ENCODE data around the gene DLK2. TPM values are rescaled to one million over a fixed set of nuclear protein-coding genes. Genes with fewer than 3 reads are reported as not detected.

The DLK2 gene
- total and polyA plus RNA-seq, 4 experiments from 2014 or later, result 0.33 to 1.4 (median 0.87) TPM

GRCh38 chr6:43493833-43494232 is 38.5 kb upstream of the DLK2 start:
- Histone ChIP-seq H3K4me3 (ENCODE audit: low read length in 2 of 2) (no peak overlapping the region), H3K9me3 (ENCODE audit: control insufficient read depth in 1 of 2, low read length in 2 of 2) (no peaks in the 10 kb centered on the region), H3K36me3 (ENCODE audit: insufficient read depth, low read length) (peaks cover 8% of the 10 kb centered on the region), H3K27ac (ENCODE audit: low read depth, low read length) (peak overlapping the region; percentile 8), H3K4me1 (ENCODE audit: insufficient read depth, low read length) (peaks cover 33% of the 10 kb centered on the region), H3K27me3 (ENCODE audit: insufficient read depth, low read length) (no peaks in the 10 kb centered on the region)
- H3K27me3 Mint-ChIP-seq, result no peaks in the 10 kb centered on the region
- H3K27ac Mint-ChIP-seq, result peak overlapping the region in 5 of 7 donors; percentile 41 to 92 (median 77)
- intact Hi-C loops (cut with micrococcal nuclease), result no loop called here
- peak overlapping the region in 2 of 8 donors; percentile 41 to 43 for H3K4me3 Mint-ChIP-seq
- peaks cover 4 to 21% of the 10 kb centered on the region in 2 donors for H3K36me3 Mint-ChIP-seq
- ChIA-PET CTCF (ENCODE audit: partially characterized antibody) (interaction anchor here (0.5 to 9.1 kb wide), 7 partner anchors 11 to 231 kb away, joined by 3 to 108 read pairs (median 6); partner anchors contain the start of gene DLK2), POLR2A (ENCODE audit: partially characterized antibody) (interaction anchor here (1.3 to 4.7 kb wide), 4 partner anchors 16 to 38 kb away, joined by 3 to 33 read pairs (median 11); partner anchors contain the start of genes DLK2, LRRC73, POLR1C and TJAP1)
- DNase-seq, result no peak
- peaks cover 25 to 41% (median 31%) of the 10 kb centered on the region in 4 donors for H3K4me1 Mint-ChIP-seq
- peaks cover 0 to 2% (median 0%) of the 10 kb centered on the region in 8 donors for H3K9me3 Mint-ChIP-seq

- Mint-ChIP-seq H3K27ac (peak overlapping the region; percentile 11 to 83 (median 32)), H3K9me3 (peaks cover 0 to 2% (median 0%) of the 10 kb centered on the region in 8 donors), H3K4me3 (no peak overlapping the region), H3K27me3 (no peaks in the 10 kb centered on the region), H3K4me1 (peaks cover 25 to 42% (median 31%) of the 10 kb centered on the region in 4 donors), H3K36me3 (peaks cover 4 to 16% of the 10 kb centered on the region in 2 donors)
- peaks cover 2% of the 10 kb centered on the region for H3K36me3 ChIP-seq (ENCODE audit: insufficient read depth, low read length)
- no peak overlapping the region for H3K4me3 ChIP-seq (ENCODE audit: low read length in 2 of 2)
- CTCF ChIA-PET (ENCODE audit: partially characterized antibody), result interaction anchor here (2.4 to 9.1 kb wide), 3 partner anchors 11 to 132 kb away, joined by 7 to 108 read pairs (median 30); partner anchors contain the start of gene DLK2
- intact Hi-C loops (cut with micrococcal nuclease), result no loop called here
- no peaks in the 10 kb centered on the region for H3K9me3 ChIP-seq (ENCODE audit: control insufficient read depth in 1 of 2, low read length in 2 of 2)
- POLR2A ChIA-PET (ENCODE audit: partially characterized antibody), result interaction anchor here (1.1 to 4.7 kb wide), 3 partner anchors 15 to 38 kb away, joined by 4 to 33 read pairs (median 15); partner anchors contain the start of genes DLK2, LRRC73 and TJAP1
- peaks cover 33% of the 10 kb centered on the region for H3K4me1 ChIP-seq (ENCODE audit: insufficient read depth, low read length)
- no peak overlapping the region for H3K27ac ChIP-seq (ENCODE audit: low read depth, low read length)
- no peak for DNase-seq
- no peaks in the 10 kb centered on the region for H3K27me3 ChIP-seq (ENCODE audit: insufficient read depth, low read length)
Measured at GRCh38 chr6:43493230-43493629, 37.9 kb upstream of the DLK2 start.

GRCh38 chr6:43492673-43493072 is 37.3 kb upstream of the DLK2 start:
- ChIA-PET POLR2A (ENCODE audit: partially characterized antibody) (interaction anchor here (1.1 to 4.7 kb wide), 4 partner anchors 15 to 38 kb away, joined by 4 to 33 read pairs (median 10); partner anchors contain the start of genes DLK2, LRRC73 and TJAP1), CTCF (ENCODE audit: partially characterized antibody) (interaction anchor here (5.0 to 9.1 kb wide), 2 partner anchors 12 to 37 kb away, joined by 30 to 108 read pairs; partner anchors contain the start of gene DLK2)
- peak overlapping the region in 6 of 7 donors; percentile 19 to 60 (median 58) for H3K27ac Mint-ChIP-seq
- no peak overlapping the region for H3K27ac ChIP-seq (ENCODE audit: low read depth, low read length)
- H3K36me3 ChIP-seq (ENCODE audit: insufficient read depth, low read length), result no peaks in the 10 kb centered on the region
- peaks cover 33% of the 10 kb centered on the region for H3K4me1 ChIP-seq (ENCODE audit: insufficient read depth, low read length)
- H3K27me3 Mint-ChIP-seq, result no peaks in the 10 kb centered on the region
- H3K27me3 ChIP-seq (ENCODE audit: insufficient read depth, low read length), result no peaks in the 10 kb centered on the region
- peaks cover 0 to 2% (median 0%) of the 10 kb centered on the region in 8 donors for H3K9me3 Mint-ChIP-seq
- H3K9me3 ChIP-seq (ENCODE audit: control insufficient read depth in 1 of 2, low read length in 2 of 2), result no peaks in the 10 kb centered on the region
- peak overlapping the region in 1 of 8 donors; percentile 50 for H3K4me3 Mint-ChIP-seq
- DNase-seq, result no peak
- peaks cover 25 to 42% (median 31%) of the 10 kb centered on the region in 4 donors for H3K4me1 Mint-ChIP-seq
- no peak overlapping the region for H3K4me3 ChIP-seq (ENCODE audit: low read length in 2 of 2)
- intact Hi-C loops (cut with micrococcal nuclease), result no loop called here
- H3K36me3 Mint-ChIP-seq, result peaks cover 4 to 16% of the 10 kb centered on the region in 2 donors

DNA sequence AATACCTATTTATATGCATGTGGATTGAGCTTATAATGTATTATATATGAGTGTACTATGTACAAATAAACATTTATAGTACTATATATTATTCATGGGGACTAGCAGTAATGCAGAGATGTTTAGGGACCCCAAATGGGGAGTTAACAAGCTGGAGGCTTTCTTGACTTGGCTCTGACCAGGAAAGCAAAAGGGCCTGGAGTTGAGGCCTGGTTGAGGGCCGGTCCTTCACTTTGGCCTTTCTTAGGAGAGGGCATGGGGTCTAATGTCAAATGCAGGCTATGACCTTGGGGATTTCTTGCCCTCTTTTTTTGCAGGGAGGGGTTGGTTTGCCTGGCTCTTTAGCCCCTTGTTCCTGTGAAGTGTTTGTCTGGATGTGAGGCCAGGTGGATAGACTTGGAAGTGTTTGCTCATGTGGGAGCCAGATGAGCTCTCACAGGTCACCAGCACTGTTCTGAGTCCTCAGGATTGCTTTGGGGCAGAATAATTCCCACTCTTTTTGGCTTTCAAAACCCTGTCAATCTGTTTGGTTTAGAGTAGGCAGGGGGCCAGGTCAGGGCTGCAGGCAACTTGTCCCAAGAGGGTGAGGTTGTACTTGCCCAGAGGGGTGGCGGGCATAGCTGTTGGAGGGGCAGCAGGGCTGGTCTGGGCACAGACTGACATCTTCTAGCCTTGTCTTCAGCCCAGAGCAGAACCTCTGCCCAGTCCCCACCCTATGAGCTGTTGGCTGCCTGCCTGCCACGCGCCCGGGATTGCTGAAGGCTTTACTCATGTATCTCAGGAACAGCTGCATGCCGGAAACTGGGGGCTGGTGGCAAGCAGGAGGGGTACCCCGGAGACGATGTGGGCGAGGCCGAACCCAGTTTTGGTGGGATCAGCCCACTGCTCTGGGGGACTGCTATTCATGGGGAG is 36.7 kb upstream of the DLK2 start:
- no peaks in the 10 kb centered on the region for H3K27me3 ChIP-seq (ENCODE audit: insufficient read depth, low read length)
- DNase-seq, result no peak
- Mint-ChIP-seq H3K9me3 (peaks cover 0 to 2% (median 0%) of the 10 kb centered on the region in 8 donors), H3K36me3 (peaks cover 4 to 16% of the 10 kb centered on the region in 2 donors), H3K27me3 (no peaks in the 10 kb centered on the region), H3K27ac (peak overlapping the region in 5 of 7 donors; percentile 6 to 60 (median 59)), H3K4me1 (peaks cover 25 to 44% (median 33%) of the 10 kb centered on the region in 4 donors), H3K4me3 (peak overlapping the region in 1 of 8 donors; percentile 50)
- ChIA-PET CTCF (ENCODE audit: partially characterized antibody) (interaction anchor here (1.2 to 9.1 kb wide), 3 partner anchors 12 to 37 kb away, joined by 4 to 108 read pairs (median 30); partner anchors contain the start of gene DLK2), POLR2A (ENCODE audit: partially characterized antibody) (interaction anchor here (1.1 to 4.7 kb wide), 3 partner anchors 15 to 37 kb away, joined by 4 to 15 read pairs (median 5); partner anchors contain the start of genes DLK2, LRRC73 and TJAP1)
- no peak overlapping the region for H3K4me3 ChIP-seq (ENCODE audit: low read length in 2 of 2)
- no peaks in the 10 kb centered on the region for H3K36me3 ChIP-seq (ENCODE audit: insufficient read depth, low read length)
- intact Hi-C loops (cut with micrococcal nuclease), result no loop called here
- H3K9me3 ChIP-seq (ENCODE audit: control insufficient read depth in 1 of 2, low read length in 2 of 2), result no peaks in the 10 kb centered on the region
- no peak overlapping the region for H3K27ac ChIP-seq (ENCODE audit: low read depth, low read length)
- peaks cover 33% of the 10 kb centered on the region for H3K4me1 ChIP-seq (ENCODE audit: insufficient read depth, low read length)

DNA sequence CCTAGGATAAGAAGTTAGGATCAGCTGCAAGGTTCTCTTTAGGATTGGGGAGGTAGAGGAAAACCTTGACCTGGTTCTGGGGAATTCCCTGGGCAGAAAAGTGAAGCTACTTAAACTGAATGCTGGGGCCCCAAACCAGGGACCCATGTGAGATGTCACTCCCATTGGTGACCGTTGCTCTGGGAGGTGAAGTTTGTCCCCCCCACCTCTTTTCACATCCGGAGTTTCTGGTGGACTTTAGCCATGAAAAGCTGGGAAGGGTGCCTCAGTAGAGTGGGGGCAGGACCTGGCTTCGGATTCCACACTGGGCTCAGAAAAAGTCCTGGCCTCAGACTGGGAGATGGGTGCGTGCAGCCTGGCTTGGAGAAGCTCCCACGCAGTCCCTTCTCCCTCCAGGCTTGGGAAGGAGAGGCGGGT is 35.2 kb upstream of the DLK2 start:
- Histone ChIP-seq H3K4me1 (ENCODE audit: insufficient read depth, low read length) (peaks cover 25% of the 10 kb centered on the region), H3K4me3 (ENCODE audit: low read length in 2 of 2) (no peak overlapping the region), H3K9me3 (ENCODE audit: control insufficient read depth in 1 of 2, low read length in 2 of 2) (no peaks in the 10 kb centered on the region), H3K27ac (ENCODE audit: low read depth, low read length) (no peak overlapping the region), H3K27me3 (ENCODE audit: insufficient read depth, low read length) (no peaks in the 10 kb centered on the region), H3K36me3 (ENCODE audit: insufficient read depth, low read length) (no peaks in the 10 kb centered on the region)
- no peak for DNase-seq
- H3K4me3 Mint-ChIP-seq, result no peak overlapping the region
- ChIA-PET POLR2A (ENCODE audit: partially characterized antibody) (no interaction called here), CTCF (ENCODE audit: partially characterized antibody) (interaction anchor here (0.6 to 9.1 kb wide), 2 partner anchors 14 to 83 kb away, joined by 3 to 108 read pairs; no protein-coding TSS in a partner anchor)
- peaks cover 0 to 2% (median 0%) of the 10 kb centered on the region in 8 donors for H3K9me3 Mint-ChIP-seq
- intact Hi-C loops (cut with micrococcal nuclease), result loop anchor here (1.0 kb wide), 1 partner anchor 9 kb away; no protein-coding TSS in a partner anchor
- peaks cover 4 to 21% of the 10 kb centered on the region in 2 donors for H3K36me3 Mint-ChIP-seq
- peaks cover 25 to 40% (median 27%) of the 10 kb centered on the region in 4 donors for H3K4me1 Mint-ChIP-seq
- H3K27ac Mint-ChIP-seq, result peak overlapping the region in 1 of 7 donors; percentile 48
- no peaks in the 10 kb centered on the region for H3K27me3 Mint-ChIP-seq

DNA sequence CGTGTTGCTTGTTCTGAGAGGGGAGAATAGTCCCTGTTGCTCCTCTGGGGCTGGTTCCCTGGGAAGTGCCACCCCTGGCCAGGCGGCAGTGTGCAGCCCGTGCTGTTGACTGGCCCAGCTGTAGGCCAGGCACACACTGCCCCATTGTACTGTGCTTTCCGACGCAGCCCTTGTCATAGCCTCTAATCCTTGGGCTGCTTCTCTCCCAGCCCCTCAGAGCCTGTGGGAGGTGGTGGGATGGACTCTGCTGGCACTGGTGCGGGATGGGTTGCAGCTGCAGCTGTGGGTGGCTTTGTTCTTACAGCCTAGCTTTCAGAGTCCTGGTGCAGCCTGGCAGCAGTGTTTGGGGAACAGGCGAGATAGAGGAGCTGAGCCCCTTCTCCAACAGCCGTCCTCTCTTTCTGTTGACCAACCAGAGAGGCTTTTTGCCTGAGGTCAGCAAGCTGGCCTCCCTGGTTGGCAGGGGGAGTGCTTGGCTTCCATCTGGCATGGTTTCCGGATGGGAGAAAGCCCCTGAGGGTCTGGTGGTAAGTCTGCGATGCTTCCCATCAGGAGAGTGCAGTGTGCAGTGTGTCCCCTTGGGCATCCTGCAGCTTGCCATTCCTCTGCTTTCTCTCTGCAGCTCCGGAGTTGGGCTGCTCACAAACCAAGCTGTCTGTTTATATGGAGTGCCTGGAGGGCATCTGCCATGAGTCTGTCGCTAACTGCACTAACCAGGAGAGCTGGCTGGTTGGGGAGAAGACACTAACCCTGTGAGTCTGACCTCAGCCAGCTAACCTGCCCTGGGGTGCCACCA is 34.1 kb upstream of the DLK2 start:
- Histone ChIP-seq H3K4me3 (ENCODE audit: low read length in 2 of 2) (no peak overlapping the region), H3K27me3 (ENCODE audit: insufficient read depth, low read length) (no peaks in the 10 kb centered on the region), H3K27ac (ENCODE audit: low read depth, low read length) (no peak overlapping the region), H3K9me3 (ENCODE audit: control insufficient read depth in 1 of 2, low read length in 2 of 2) (no peaks in the 10 kb centered on the region), H3K4me1 (ENCODE audit: insufficient read depth, low read length) (peaks cover 15% of the 10 kb centered on the region), H3K36me3 (ENCODE audit: insufficient read depth, low read length) (no peaks in the 10 kb centered on the region)
- no peak overlapping the region for H3K4me3 Mint-ChIP-seq
- POLR2A ChIA-PET (ENCODE audit: partially characterized antibody), result no interaction called here
- no peak for DNase-seq
- H3K36me3 Mint-ChIP-seq, result peaks cover 4 to 22% of the 10 kb centered on the region in 2 donors
- peaks cover 17 to 39% (median 21%) of the 10 kb centered on the region in 4 donors for H3K4me1 Mint-ChIP-seq
- H3K9me3 Mint-ChIP-seq, result peaks cover 0 to 2% (median 0%) of the 10 kb centered on the region in 8 donors
- peak overlapping the region in 3 of 7 donors; percentile 22 to 68 (median 60) for H3K27ac Mint-ChIP-seq
- CTCF ChIA-PET (ENCODE audit: partially characterized antibody), result interaction anchor here (1.0 to 9.1 kb wide), 3 partner anchors 9 to 37 kb away, joined by 3 to 108 read pairs (median 3); no protein-coding TSS in a partner anchor
- no peaks in the 10 kb centered on the region for H3K27me3 Mint-ChIP-seq
- intact Hi-C loops (cut with micrococcal nuclease), result loop anchor here (1.0 kb wide), 1 partner anchor 8 kb away; no protein-coding TSS in a partner anchor
